Immature natural killer cell (primary cell): ENCODE data around the gene AUP1. TPM values are rescaled to one million over a fixed set of nuclear protein-coding genes. Genes with fewer than 3 reads are reported as not detected.

Experiments used
- DNase-seq, 3 donors: peaks; one replicate each; pipeline ENCODE4 v3.0.0; 2022; ENCODE audit warnings: mixed read lengths in 1 of 3
- H3K27ac Mint-ChIP-seq, 6 donors: one replicate each; pipeline ENCODE4 v1.8.0; 2020; ENCODE audit warnings: mixed read lengths in 6 of 6, mild to moderate bottlenecking in 5 of 6, inconsistent platforms in 4 of 6, moderate library complexity in 3 of 6
- H3K27me3 Mint-ChIP-seq, 3 donors: one replicate each; pipeline ENCODE4 v1.8.0; 2020 to 2021; ENCODE audit warnings: low read depth in 3 of 3, mild to moderate bottlenecking in 3 of 3, mixed read lengths in 3 of 3, moderate library complexity in 3 of 3, inconsistent platforms in 1 of 3
- H3K36me3 Mint-ChIP-seq, 3 donors: one replicate each; pipeline ENCODE4 v1.8.0; 2020; ENCODE audit warnings: mixed read lengths in 3 of 3, inconsistent platforms in 2 of 3, mild to moderate bottlenecking in 2 of 3
- H3K4me1 Mint-ChIP-seq, 2 donors: one replicate each; pipeline ENCODE4 v1.8.0; 2020; ENCODE audit warnings: inconsistent platforms in 2 of 2, mild to moderate bottlenecking in 2 of 2, mixed read lengths in 2 of 2, moderate library complexity in 1 of 2
- H3K4me3 Mint-ChIP-seq, 5 donors: one replicate each; pipeline ENCODE4 v1.8.0; 2020; ENCODE audit warnings: mild to moderate bottlenecking in 5 of 5, mixed read lengths in 5 of 5, inconsistent platforms in 3 of 5, moderate library complexity in 3 of 5
- H3K9me3 Mint-ChIP-seq, 6 donors: one replicate each; pipeline ENCODE4 v1.8.0; 2020; ENCODE audit warnings: mild to moderate bottlenecking in 6 of 6, mixed read lengths in 6 of 6, inconsistent platforms in 4 of 6, moderate library complexity in 3 of 6
- polyA plus RNA-seq, 3 donors: library from polyadenylated mRNA; unstranded; fragments of 300-500 nt; fragmentation: Illumina TruSeq; gene quantifications; one replicate each; pipeline ENCODE4 v1.2.3, GENCODE V29; 2021

Gene AUP1
- polyA plus RNA-seq, 3 donors from 2014 or later: 107 to 126 (median 118) TPM

DNA sequence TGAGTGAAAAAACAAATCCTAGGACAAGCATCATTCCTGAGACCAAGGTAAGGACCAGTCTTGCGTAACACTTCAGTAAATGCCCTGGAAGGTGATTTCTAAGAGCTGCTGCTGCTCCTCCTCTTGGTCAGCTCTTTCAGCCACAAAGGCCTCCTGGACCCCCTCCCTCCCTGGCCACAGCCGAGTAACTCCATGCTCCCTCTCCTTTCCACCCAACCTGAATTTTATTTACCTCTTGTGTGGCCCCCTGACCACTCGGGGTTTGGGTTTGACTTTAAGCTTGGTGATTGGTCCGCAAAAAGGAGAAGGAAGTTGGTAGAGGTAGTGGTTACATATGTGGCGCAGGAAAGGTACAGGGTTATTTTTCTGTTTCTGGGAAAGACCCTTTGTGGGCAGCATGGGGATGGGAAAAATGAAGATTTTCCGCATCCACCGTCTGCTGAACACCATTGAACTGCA is 9.4 kb upstream of the AUP1 start:
- H3K9me3 Mint-ChIP-seq: no peaks in the 10 kb centered on the region
- peaks cover 0 to 12% (median 10%) of the 10 kb centered on the region in 3 donors for H3K27me3 Mint-ChIP-seq
- H3K36me3 Mint-ChIP-seq: peaks cover 0 to 1% (median 0%) of the 10 kb centered on the region in 3 donors
- no peak overlapping the region for H3K4me3 Mint-ChIP-seq
- DNase-seq: no peak
- no peaks in the 10 kb centered on the region for H3K4me1 Mint-ChIP-seq
- no peak overlapping the region for H3K27ac Mint-ChIP-seq

DNA sequence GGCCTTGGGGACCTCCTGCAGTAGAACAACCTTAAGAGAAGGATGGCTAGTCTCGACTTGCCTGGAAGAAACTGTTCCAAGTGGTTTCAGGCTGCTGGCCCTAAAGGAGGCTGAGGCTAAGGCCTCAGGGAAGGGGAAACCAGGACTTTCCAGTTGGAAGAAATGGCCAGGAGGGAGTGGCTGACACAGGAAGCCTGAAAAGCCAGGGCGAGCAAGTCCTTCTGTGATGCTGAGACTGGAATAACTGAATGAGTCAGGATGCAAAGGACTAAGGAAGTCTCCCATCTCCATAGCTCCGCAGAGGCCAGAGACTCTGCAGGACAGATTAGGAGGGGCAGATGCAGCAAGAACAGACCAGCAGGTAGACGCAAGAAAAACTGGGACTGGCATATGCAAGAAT is 7.6 kb upstream of the AUP1 start:
- Mint-ChIP-seq H3K4me3 (no peak overlapping the region), H3K27me3 (peaks cover 0 to 12% (median 10%) of the 10 kb centered on the region in 3 donors), H3K9me3 (no peaks in the 10 kb centered on the region), H3K36me3 (peaks cover 0 to 5% (median 2%) of the 10 kb centered on the region in 3 donors), H3K27ac (no peak overlapping the region), H3K4me1 (peaks cover 2 to 3% of the 10 kb centered on the region in 2 donors)
- DNase-seq: no peak

DNA sequence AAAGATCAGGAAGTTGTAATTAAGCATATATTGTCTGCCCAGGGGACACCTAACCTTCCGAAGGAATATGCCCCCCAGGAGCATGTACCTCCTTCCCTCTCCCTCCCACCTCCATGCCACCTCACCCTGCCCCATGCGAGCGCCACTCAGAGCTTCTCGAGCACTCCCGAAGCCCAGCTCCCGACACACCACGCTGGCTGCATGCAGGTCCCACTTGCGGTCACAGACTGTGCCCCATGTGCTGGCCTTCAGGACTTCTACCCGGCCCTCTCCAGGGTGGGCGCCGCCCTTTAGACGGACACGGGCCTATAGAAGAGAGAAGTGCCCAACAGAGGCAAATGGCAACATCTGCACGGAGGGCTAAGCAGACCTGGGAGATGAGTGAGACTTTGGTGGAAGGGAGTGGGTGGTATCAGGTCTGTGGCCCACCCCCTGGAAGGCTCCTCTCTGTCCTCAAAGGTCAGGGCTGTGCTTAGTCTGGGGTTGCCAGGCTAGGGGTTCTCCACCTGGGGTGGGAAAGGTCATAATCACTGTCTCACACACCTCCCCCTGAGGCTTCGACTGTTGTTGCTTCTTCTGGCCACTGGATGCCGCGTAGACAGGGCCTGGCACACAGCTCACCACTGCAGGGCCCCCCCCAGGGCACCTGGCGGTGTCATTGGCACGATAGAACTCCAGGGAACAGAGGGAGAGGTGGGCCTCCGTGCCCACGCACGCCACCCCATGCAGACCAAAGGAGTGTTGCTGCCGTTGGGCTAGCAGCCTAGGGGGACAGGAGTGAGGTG is 6.9 kb upstream of the AUP1 start:
- no peak overlapping the region for H3K4me3 Mint-ChIP-seq
- no peak overlapping the region for H3K27ac Mint-ChIP-seq
- DNase-seq: no peak
- peaks cover 0 to 12% (median 10%) of the 10 kb centered on the region in 3 donors for H3K27me3 Mint-ChIP-seq
- peaks cover 0 to 8% (median 5%) of the 10 kb centered on the region in 3 donors for H3K36me3 Mint-ChIP-seq
- peaks cover 8 to 11% of the 10 kb centered on the region in 2 donors for H3K4me1 Mint-ChIP-seq
- H3K9me3 Mint-ChIP-seq: no peaks in the 10 kb centered on the region

DNA sequence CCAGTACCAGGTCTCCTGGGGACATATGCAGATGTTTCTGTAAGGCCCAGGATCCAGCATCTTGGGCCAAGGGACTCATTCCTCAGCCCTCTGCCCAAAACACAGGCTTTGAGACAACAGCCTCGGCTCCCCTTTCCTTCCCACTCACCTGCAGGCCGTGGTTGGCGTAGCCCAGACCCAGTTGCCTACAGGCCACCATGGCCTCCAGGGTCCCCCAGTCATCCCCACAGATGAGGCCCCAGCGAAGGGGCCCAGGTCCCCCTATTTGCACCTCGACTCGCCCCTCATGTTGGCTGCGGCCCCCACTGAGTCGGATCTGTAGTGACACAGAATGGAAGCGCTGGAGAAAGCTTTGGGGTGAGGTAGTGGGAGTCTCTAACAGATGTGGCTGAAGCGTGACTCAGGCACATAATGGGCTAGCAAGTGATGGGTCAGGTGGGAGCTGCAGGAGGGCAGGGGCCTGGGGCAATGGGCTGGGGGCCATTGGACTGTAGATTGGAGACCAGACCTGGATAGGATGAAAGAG is 6.0 kb upstream of the AUP1 start:
- Mint-ChIP-seq H3K4me3 (no peak overlapping the region), H3K27me3 (peaks cover 5 to 17% (median 10%) of the 10 kb centered on the region in 3 donors), H3K4me1 (peaks cover 16 to 19% of the 10 kb centered on the region in 2 donors), H3K27ac (no peak overlapping the region), H3K9me3 (no peaks in the 10 kb centered on the region), H3K36me3 (peaks cover 0 to 8% (median 5%) of the 10 kb centered on the region in 3 donors)
- no peak for DNase-seq

DNA sequence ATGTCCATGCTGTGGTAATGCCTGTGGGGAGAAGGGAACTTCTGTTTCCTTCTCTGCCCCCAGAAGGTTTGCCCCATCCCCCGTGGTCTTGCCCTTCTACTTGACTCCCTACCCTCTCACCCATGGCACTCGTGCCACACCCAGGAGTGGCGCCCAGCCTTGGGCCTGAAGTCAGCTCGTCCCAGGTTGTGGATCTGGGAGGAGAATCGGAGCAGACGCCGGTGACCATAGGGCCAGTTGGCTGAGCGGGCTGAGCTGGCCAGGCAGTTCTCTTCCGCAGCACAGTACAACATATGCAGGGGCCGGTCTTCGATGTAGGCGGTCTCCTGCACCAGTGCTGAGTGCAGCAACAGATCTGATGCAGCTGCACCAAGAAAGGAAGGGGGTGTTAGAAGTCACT is 4.9 kb upstream of the AUP1 start:
- DNase-seq: no peak
- no peak overlapping the region for H3K4me3 Mint-ChIP-seq
- peaks cover 9 to 22% (median 12%) of the 10 kb centered on the region in 3 donors for H3K27me3 Mint-ChIP-seq
- H3K27ac Mint-ChIP-seq: peak overlapping the region in 1 of 6 donors; percentile 22
- H3K9me3 Mint-ChIP-seq: no peaks in the 10 kb centered on the region
- H3K4me1 Mint-ChIP-seq: peaks cover 19 to 22% of the 10 kb centered on the region in 2 donors
- H3K36me3 Mint-ChIP-seq: peaks cover 0 to 8% (median 5%) of the 10 kb centered on the region in 3 donors

DNA sequence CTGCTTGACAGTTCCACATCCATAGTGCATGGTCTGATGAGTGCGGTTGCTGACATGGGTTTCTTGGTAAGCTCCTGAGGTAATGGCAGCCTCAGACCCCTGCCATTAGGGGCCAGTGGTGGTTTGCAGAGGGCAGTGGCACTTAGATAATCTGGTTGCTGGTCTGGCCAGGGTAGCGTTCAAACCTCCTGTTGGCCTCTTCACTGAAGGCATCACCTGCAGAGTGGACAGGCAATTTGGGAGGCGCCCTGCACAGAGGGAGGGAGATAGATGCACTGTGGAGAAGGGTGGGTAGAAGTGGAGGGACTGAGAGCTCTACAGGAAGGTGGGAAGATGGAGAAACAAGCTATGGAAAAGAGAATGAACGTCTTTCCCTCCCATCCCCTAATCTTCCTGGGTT is 4.0 kb upstream of the AUP1 start:
- DNase-seq: no peak
- Mint-ChIP-seq H3K27ac (peak overlapping the region in 1 of 6 donors; percentile 34), H3K27me3 (peaks cover 10 to 22% (median 14%) of the 10 kb centered on the region in 3 donors), H3K4me3 (no peak overlapping the region), H3K4me1 (peaks cover 29 to 30% of the 10 kb centered on the region in 2 donors), H3K36me3 (peaks cover 0 to 8% (median 5%) of the 10 kb centered on the region in 3 donors), H3K9me3 (no peaks in the 10 kb centered on the region)

DNA sequence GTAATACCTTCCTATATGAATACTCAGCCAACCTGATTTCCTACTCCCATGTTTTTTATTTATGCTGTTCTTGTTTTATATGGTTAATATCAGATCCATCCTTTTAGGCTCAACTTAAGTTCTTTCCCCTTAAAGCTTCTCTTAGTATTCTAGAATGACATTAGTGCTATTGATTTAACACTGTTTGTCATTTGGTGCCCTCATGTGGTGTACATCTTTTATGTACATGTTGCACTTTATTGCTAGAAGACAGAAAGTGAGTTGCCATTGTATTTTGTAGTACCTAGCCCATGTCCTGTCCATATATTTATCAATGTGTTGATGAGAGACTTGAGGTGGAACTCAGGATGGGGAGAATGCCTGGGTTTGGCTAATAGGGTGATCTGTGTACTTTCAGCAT is 2.7 kb upstream of the AUP1 start:
- no peaks in the 10 kb centered on the region for H3K9me3 Mint-ChIP-seq
- DNase-seq: peak; percentile 39 to 41 (median 39)

DNA sequence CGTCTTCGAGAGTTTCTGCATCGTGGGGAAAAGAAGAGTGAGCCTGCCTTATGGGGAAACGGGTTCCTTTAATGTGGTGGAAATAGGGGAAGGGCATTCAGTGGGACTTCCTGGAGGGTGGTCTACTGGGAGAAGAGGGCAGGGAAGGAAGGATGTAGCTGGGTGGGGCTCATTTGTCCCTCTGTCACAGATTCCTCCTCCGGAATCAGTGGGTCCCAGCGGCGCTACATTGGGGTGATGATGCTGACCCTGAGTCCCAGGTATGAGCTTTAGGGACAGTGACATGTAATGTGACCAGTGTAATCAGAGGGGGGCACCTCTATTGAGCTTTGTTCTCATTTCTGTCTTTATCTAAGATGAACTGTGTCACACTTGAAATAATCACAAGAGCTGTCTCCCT is 2.2 kb upstream of the AUP1 start:
- Mint-ChIP-seq H3K27ac (peak overlapping the region; percentile 93 to 99 (median 96)), H3K27me3 (peaks cover 9 to 22% (median 10%) of the 10 kb centered on the region in 3 donors), H3K36me3 (peaks cover 6 to 20% (median 8%) of the 10 kb centered on the region in 3 donors), H3K9me3 (no peaks in the 10 kb centered on the region), H3K4me3 (peak overlapping the region in 3 of 5 donors; percentile 13 to 97 (median 55)), H3K4me1 (peaks cover 41% of the 10 kb centered on the region in 2 donors)
- no peak for DNase-seq

More for the DNA sequence above, 2.7 kb upstream of the AUP1 start:
- H3K27me3 Mint-ChIP-seq: peaks cover 10 to 22% (median 13%) of the 10 kb centered on the region in 3 donors
- peak overlapping the region; percentile 52 to 99 (median 95) for H3K27ac Mint-ChIP-seq
- H3K36me3 Mint-ChIP-seq: peaks cover under 1 to 16% (median 5%) of the 10 kb centered on the region in 3 donors
- peaks cover 39 to 41% of the 10 kb centered on the region in 2 donors for H3K4me1 Mint-ChIP-seq
- H3K4me3 Mint-ChIP-seq: peak overlapping the region in 4 of 5 donors; percentile 11 to 57 (median 42)

DNA sequence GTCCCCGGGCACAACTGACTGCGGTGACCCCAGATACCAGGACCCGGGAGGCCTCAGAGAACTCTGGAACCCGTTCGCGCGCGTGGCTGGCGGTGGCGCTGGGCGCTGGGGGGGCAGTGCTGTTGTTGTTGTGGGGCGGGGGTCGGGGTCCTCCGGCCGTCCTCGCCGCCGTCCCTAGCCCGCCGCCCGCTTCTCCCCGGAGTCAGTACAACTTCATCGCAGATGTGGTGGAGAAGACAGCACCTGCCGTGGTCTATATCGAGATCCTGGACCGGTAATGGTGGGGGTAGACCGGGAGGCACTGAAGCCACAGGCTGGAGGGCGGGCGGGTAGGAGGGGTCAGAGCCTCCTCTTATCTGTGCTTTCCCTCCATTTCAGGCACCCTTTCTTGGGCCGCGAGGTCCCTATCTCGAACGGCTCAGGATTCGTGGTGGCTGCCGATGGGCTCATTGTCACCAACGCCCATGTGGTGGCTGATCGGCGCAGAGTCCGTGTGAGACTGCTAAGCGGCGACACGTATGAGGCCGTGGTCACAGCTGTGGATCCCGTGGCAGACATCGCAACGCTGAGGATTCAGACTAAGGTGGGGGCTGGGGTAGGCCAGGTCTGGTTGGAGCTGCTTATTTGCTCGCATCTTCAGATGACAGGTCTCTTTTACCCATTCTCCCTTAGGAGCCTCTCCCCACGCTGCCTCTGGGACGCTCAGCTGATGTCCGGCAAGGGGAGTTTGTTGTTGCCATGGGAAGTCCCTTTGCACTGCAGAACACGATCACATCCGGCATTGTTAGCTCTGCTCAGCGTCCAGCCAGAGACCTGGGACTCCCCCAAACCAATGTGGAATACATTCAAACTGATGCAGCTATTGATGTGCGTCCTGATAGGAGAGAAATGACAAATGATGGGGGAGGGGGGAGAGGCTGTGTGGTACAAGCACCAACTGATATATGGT is 1.0 kb upstream of the AUP1 start:
- peak; percentile 83 to 84 (median 84) for DNase-seq
- H3K27me3 Mint-ChIP-seq: peaks cover 9 to 22% (median 10%) of the 10 kb centered on the region in 3 donors
- peak overlapping the region; percentile 93 to 99 (median 96) for H3K27ac Mint-ChIP-seq
- H3K36me3 Mint-ChIP-seq: peaks cover 12 to 27% (median 16%) of the 10 kb centered on the region in 3 donors
- H3K9me3 Mint-ChIP-seq: no peaks in the 10 kb centered on the region
- H3K4me1 Mint-ChIP-seq: peaks cover 41 to 43% of the 10 kb centered on the region in 2 donors
- peak overlapping the region; percentile 93 to 97 (median 95) for H3K4me3 Mint-ChIP-seq

DNA sequence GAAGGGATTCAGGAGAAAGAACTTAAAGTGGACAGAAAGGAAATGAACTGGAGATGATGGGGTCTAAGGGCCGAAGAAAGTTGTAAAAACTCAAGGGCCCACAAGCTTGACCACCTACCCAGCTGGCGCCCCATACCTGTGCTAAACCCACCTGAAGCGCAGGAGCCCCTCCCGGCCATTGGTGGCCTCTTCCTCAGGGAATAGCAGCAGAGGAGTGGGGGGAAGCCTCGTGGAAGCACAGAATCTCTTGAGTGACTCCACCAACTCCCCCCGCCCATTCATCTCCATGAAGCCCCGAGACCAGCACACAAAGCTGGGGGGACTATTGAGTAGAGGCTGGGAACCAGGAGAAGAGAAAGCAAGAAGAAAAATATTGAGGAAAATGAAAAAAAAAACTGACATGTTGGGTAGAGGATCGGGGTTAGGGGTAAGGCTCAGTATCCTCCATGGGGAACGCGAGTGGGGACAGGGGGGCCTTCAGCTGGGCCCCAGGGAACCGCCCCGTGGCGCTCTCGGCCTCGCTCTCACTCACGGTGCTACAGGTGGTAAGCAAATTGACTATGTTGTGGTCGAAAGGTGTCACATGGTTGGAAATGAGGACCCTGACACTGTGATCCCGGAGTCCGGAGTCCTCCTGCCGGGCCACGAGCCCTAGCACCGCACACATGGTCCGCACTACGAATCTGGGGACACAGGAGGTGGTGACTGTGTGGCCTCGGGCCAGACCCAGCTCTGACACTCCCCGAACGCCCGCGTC is 728 bp downstream of the AUP1 start:
- no peak for DNase-seq
- Mint-ChIP-seq H3K9me3 (no peaks in the 10 kb centered on the region), H3K27me3 (peaks cover 9 to 23% (median 10%) of the 10 kb centered on the region in 3 donors), H3K4me1 (peaks cover 41 to 43% of the 10 kb centered on the region in 2 donors), H3K27ac (peak overlapping the region; percentile 93 to 99 (median 96)), H3K36me3 (peaks cover 12 to 24% (median 16%) of the 10 kb centered on the region in 3 donors), H3K4me3 (peak overlapping the region; percentile 93 to 97 (median 95))

DNA sequence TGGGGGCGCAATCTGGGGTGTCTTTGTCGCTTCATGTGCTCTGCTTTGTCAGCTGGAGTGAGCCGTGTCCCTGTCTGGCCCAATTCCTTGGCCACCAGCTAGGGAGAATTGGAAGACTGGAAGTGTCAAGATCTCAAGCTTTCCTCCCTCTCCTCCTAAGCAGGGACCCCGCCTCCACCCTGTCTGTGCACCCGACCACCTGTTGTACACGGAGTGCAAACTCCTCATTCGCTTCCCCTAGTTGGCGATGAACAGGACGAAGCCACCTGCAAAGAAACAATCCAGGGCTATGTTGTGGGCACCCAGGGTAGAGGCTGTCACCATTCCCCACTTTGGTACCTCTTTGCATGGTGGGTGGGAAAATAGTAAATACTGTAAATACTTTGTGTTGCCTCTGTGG is 1.8 kb downstream of the AUP1 start:
- peaks cover 12 to 24% (median 16%) of the 10 kb centered on the region in 3 donors for H3K36me3 Mint-ChIP-seq
- peak overlapping the region; percentile 93 to 97 (median 95) for H3K4me3 Mint-ChIP-seq
- H3K4me1 Mint-ChIP-seq: peaks cover 41 to 43% of the 10 kb centered on the region in 2 donors
- DNase-seq: no peak
- H3K27ac Mint-ChIP-seq: peak overlapping the region; percentile 61 to 96 (median 94)
- no peaks in the 10 kb centered on the region for H3K9me3 Mint-ChIP-seq
- H3K27me3 Mint-ChIP-seq: peaks cover 9 to 26% (median 10%) of the 10 kb centered on the region in 3 donors

DNA sequence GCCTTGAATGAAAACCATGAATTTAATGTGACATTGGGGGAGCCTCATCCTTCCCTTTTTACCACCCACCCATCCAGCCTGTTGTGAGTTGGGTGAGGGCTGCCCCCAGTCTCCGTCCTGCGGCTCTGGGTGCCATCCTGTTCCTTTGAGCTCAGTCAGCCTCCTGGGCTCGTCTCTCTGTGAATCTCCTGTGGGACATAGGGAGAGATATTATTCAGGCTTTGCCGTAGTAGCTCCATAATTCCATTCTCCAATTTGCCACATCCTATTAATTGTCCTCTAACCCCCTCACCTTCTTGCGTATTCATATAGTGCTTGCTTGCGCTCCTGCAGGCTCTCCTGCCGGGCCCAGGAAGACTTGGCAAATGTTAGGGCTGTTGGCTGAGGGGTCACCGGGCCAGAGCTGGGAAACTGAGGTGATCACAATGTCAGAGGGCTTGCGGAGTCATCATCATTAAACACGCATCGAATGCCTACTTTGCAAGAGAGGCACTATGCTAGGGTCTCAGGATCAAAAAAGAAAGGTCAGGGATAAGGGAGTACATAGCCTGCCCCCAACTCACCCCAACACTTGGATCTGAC is 2.8 kb downstream of the AUP1 start:
- H3K4me1 Mint-ChIP-seq: peaks cover 34 to 39% of the 10 kb centered on the region in 2 donors
- peaks cover 12 to 19% (median 14%) of the 10 kb centered on the region in 3 donors for H3K36me3 Mint-ChIP-seq
- peaks cover 9 to 26% (median 10%) of the 10 kb centered on the region in 3 donors for H3K27me3 Mint-ChIP-seq
- no peak for DNase-seq
- H3K9me3 Mint-ChIP-seq: no peaks in the 10 kb centered on the region
- peak overlapping the region in 3 of 6 donors; percentile 8 to 49 (median 28) for H3K27ac Mint-ChIP-seq
- H3K4me3 Mint-ChIP-seq: peak overlapping the region; percentile 10 to 40 (median 34)
